ENCODE data around the gene GTF2A1.
"Not testable (repeated sequence)": the region's sequence is repeated elsewhere in the genome, so short reads cannot be mapped to it uniquely, and the experiment has no call there.

Gene GTF2A1

DNA sequence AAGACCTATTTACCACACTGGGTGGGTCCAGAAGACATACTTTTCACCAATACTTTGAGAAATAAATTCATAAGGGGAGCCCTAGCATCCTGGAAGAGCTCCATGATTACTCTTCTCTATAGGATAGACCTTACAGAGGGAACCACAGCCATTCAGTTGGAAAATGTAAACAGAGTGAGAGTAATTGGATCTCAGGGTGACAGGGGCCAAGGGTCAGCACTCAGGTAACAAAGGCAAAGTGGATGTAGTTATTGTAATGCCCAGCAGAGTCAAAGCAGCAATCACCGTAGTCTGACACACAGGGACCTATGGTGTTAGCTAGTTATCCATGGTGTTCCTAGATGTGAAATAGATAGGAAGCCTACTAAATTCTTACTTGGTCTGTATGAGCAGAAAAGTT, 10.8 kb upstream of the GTF2A1 start:
- DNase-seq (ENCODE audit: low read depth): no peak

DNA sequence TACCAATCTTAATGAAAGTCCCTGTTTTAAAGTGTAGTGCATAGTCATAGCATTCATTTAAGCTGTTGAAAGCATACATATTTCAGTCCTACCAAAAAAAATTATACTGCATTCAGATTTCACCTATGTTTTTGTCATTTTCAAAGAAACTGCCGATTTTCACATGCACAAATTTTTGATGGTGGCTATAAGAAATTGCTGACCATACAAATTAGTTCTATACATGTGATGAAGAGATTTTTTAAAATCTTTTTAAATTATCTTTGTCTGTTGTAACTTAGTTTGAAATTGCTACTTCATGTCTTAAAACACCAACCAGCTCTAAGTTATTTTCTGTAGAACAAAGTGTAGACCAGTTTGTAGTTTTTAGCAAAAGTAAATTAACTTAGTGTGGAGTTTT, 3.5 kb upstream of the GTF2A1 start:
- DNase-seq (ENCODE audit: low read depth): no peak

GRCh38 chr14:81223788-81224187, 3.0 kb upstream of the GTF2A1 start:
- not testable (repeated sequence) for DNase-seq (ENCODE audit: low read depth)

DNA sequence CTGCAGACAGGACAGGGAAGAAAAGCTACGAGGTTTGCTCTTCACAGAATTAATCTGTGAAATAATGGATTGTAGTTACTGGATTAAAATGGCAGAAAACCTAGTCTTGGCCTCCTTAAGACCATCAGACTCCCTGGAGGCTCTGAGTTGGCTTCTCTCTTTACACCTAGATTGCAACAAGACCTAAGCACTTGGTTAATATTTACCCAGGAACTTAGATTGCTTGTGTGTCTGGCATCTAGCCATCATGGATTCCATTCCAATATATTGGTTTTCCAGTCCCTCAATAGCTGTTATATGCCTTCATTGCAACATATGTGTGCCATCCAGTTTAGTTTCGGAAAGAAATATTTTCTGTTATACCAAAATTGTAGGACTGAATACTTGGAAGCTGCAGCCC, 1.9 kb upstream of the GTF2A1 start:
- DNase-seq (ENCODE audit: low read depth): no peak

GRCh38 chr14:81222126-81222525, 1.4 kb upstream of the GTF2A1 start:
- no peak for DNase-seq (ENCODE audit: low read depth)

DNA sequence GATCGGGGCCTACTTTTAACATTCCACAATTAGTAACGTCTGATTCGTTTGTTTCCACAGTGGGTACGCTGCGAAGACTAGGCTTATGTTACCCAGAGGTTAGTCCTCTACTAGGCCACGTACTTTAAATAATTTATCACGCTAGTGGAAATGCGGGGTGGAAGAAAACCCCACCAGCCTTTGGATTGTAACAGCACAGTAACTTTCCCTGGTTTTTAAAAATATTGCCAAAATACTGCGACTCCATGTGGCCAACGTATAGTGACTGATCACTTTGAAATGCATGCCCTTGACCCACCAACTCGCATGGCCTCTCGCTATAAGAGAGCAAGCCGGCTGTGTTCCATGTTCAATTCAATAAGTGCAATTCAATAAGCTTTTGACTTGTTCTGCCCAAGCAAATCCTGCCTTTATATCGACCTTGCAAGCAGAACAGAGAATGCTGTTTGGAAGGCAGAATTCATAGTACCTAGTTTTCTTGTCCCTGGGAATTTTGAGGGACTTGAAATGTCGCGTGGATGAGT, 882 bp upstream of the GTF2A1 start:
- peak; percentile 3 for DNase-seq (ENCODE audit: low read depth)

GRCh38 chr14:81220580-81220829, 254 bp downstream of the GTF2A1 start:
- DNase-seq (ENCODE audit: low read depth): no peak

DNA sequence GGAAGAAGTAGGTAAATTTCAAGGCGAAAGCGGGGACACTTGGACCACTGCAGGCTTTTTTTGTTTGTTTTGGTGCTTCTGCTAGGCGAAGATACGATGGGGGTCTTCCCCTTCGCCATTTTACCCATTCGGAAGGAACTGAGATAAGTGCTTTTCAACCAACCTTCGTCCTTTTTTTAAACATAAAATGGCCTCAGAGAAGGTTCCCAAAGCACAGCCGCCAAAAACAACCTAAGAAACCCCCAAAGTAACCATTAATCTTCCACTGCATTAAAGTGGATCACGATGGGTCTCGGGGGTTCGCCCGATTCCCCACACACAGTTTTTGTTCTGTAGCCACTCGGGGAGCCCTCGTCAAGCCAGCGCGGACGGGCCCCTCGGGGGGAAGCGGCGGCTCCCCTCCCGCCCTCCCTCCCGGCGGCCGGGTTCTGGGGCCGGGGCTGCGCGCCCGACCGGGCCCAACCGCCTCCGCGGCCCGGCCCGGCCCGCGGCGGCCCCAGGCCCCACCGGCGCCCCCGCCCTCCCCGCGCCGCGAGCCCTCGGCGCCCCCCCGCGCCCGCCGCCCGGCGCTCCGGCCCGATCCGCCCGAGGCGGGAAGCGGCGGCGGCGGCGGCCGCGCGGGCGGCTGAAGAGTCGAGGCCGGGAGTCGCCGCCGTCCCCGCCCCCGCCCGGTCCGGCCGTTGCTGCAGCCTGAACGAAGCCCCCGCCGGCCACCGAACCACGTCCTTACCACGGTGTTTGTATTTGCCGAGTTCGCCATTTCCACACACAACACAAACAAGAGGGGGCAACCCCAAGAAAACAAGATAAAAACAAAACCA, 790 bp downstream of the GTF2A1 start:
- peak; percentile 18 for DNase-seq (ENCODE audit: low read depth)

DNA sequence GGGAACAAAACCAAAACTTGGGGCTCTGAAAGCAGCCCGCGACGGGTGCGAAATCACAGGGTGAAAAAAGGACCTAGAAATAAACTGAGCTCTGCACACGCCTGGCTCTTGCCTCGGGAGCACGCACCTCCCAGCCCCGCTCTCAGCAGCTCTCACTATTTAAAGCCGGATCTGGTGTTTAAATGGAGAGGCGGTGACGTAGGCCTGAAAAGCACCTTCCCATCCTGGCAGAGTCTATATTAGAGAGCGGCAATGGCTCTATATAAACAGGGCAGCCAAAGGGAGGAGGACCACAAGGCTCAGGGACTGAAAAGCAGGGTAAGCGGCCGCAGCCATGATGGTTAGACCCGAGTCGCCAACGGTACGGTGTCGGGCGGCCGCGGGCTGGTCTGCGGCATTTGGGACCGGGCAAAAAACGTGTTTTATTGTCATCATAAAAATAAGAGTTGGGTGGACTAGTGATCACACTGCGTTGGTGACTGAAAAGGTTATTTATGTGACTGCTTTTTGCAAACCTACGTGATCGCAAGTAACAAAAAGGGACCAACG, 1.5 kb downstream of the GTF2A1 start:
- peak; percentile 98 for DNase-seq (ENCODE audit: low read depth)

- peak; percentile 34 for DNase-seq (ENCODE audit: low read depth)
Observed at GRCh38 chr14:81211844-81212243, 8.9 kb downstream of the GTF2A1 start.

GRCh38 chr14:81209167-81209836, 11.5 kb downstream of the GTF2A1 start:
- DNase-seq (ENCODE audit: low read depth): no peak

DNA sequence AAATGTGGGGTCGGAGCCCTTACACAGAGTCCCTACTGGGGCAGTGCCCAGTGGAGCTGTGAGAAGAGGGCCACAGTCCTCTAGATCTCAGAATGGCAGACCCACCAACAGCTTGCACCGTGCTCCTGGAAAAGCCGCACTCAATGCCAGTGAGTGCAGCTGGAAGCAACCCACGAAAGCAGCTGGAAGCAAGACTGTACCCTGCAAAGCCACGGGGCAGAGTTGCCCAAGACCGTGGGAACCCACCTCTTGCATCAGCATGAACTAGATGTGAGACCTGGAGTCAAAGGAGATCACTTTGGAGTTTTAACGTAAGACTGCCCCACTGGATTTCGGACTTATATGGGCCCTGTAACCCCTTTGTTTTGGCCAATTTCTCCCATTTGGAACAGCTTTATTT, 12.3 kb downstream of the GTF2A1 start:
- DNase-seq (ENCODE audit: low read depth): peak; percentile 12

GRCh38 chr14:81206115-81206514, 14.6 kb downstream of the GTF2A1 start:
- no peak for DNase-seq (ENCODE audit: low read depth)

DNA sequence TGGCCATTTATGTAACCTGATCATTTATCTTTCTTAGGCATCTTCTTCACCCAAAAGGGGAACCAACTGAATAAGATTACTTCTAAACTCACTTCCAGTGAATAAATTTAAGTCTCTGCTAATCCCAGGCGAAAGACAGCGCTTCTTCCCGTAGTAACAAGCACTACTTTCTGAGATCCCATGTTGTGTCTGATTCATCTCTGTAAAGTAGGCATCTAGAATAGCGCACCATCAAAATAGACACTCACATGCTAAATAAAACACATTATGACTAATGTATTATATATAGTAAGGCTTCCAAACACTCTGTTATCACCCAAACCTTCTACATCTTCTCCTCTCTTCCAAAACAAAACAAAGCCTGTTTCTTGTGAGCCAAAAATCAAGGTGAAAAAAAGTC, 15.1 kb downstream of the GTF2A1 start:
- DNase-seq (ENCODE audit: low read depth): no peak

GRCh38 chr14:81200054-81200453, 20.7 kb downstream of the GTF2A1 start:
- DNase-seq (ENCODE audit: low read depth): no peak

- DNase-seq (ENCODE audit: low read depth): no peak
Observed at GRCh38 chr14:81199084-81199483, 21.7 kb downstream of the GTF2A1 start.

GRCh38 chr14:81198651-81199050, 22.1 kb downstream of the GTF2A1 start:
- DNase-seq (ENCODE audit: low read depth): no peak

- no peak for DNase-seq (ENCODE audit: low read depth)
Observed at GRCh38 chr14:81193924-81194633, 26.7 kb downstream of the GTF2A1 start.

GRCh38 chr14:81192594-81192993, 28.2 kb downstream of the GTF2A1 start:
- no peak for DNase-seq (ENCODE audit: low read depth)

GRCh38 chr14:81187832-81188522, 32.8 kb downstream of the GTF2A1 start:
- no peak for DNase-seq (ENCODE audit: low read depth)

GRCh38 chr14:81179631-81180030, 41.1 kb downstream of the GTF2A1 start:
- DNase-seq (ENCODE audit: low read depth): no peak

DNA sequence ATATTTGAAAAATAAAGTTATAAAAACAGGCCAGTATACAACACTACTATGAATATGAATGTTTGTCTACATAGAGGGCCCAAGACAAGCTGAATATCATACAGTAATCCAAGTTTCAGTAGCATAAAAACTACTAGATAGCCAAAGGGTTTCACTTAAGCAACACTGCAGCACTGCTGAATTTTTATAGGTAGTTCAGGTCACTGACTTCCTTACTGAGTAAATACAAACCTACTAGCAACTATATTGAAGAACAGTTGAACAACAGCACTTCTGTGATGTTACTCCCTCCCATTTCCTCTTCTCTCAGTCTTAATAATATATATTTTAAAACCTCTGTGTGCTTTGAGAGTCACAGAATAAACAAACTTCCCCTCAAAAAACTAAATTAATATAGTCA, 42.7 kb downstream of the GTF2A1 start:
- no peak for DNase-seq (ENCODE audit: low read depth)
